ENCODE measurements around the gene FBH1. TPM values are rescaled to one million over a fixed set of nuclear protein-coding genes. Genes with fewer than 3 reads are reported as not detected.

The FBH1 gene
- total and polyA plus RNA-seq, 10 of the 15 experiments (the other 5 are each of a cell fraction or from before 2014, with no cell fraction given), result 6.1 to 67.6 (median 47.2) TPM

- ChIA-PET RAD21 (ENCODE audit: unreplicated experiment) (no interaction called here), SMC1A (ENCODE audit: uncharacterized antibody, unreplicated experiment) (no interaction called here), CTCF (no interaction called here), POLR2A (interaction anchor here (1.8 kb wide), 1 partner anchor 8 kb away, joined by 4 read pairs; the partner anchor contains the start of genes ANKRD16 and FBH1)
- 93% methylated on average over 8 of the region's 8 CpGs for WGBS (ENCODE audit: insufficient coverage, insufficient replicate concordance, low lambda C conversion rate, missing lambda C conversion rate)
- Histone ChIP-seq H3K4me1 (ENCODE audit: control insufficient read depth, insufficient read depth, low read length) (peaks cover 19% of the 10 kb centered on the region), H2AFZ (ENCODE audit: control insufficient read depth, low read depth, low read length) (no peak overlapping the region), H3K9ac (ENCODE audit: control insufficient read depth, insufficient read depth, low read length) (no peak overlapping the region), H3K4me3 (no peak overlapping the region), H3K9me3 (replicated peaks; ENCODE audit: control insufficient read depth, insufficient read depth, low read length) (peaks cover 3% of the 10 kb centered on the region), H3K79me2 (ENCODE audit: control insufficient read depth, insufficient read depth, low read length) (peaks cover 36% of the 10 kb centered on the region), H4K20me1 (ENCODE audit: control insufficient read depth, insufficient read depth) (no peaks in the 10 kb centered on the region; the same call in 1 of the 2 replicates), H3K4me2 (ENCODE audit: control insufficient read depth, insufficient read depth) (no peak overlapping the region), H3K27ac (ENCODE audit: control insufficient read depth, insufficient read depth) (no peak overlapping the region), H3K36me3 (ENCODE audit: control insufficient read depth in 2 of 2, insufficient read depth in 2 of 2, low read length in 1 of 2) (peaks cover 1 to 14% of the 10 kb centered on the region in 2 experiments; a peak in 3 of 4 replicates), H3K27me3 (replicated peaks in 1 of 2; ENCODE audit: control insufficient read depth in 2 of 2, insufficient read depth in 2 of 2, low read length in 1 of 2) (no peaks in the 10 kb centered on the region)
- FAIRE-seq, result no peak
- in situ Hi-C loops (cut with MboI) (no loop called here), intact Hi-C loops (cut with micrococcal nuclease; ENCODE audit: unreplicated experiment) (no loop called here)
- no peak for DNase-seq (ENCODE audit: low read depth, low spot score)
- no peak for ATAC-seq
- no peak for TF ChIP-seq CBX5 (IDR thresholded peaks at IDR 0.05; ENCODE audit: low read depth)
- TF ChIP-seq TCF3 (IDR thresholded peaks at IDR 0.05; ENCODE audit: borderline replicate concordance, insufficient read depth, low read depth, low read length), result no peak
- no peak for TF ChIP-seq NFXL1 (IDR thresholded peaks at IDR 0.05; ENCODE audit: borderline replicate concordance)
- TF ChIP-seq SKIL (IDR thresholded peaks at IDR 0.05; ENCODE audit: low read depth, poor library complexity, severe bottlenecking), result no peak
- no peak for TF ChIP-seq TCF12 (IDR thresholded peaks at IDR 0.05; ENCODE audit: low read depth, low read length)
- no TSS peak for BruUV-seq (replicated peaks)
These were observed 7.5 kb downstream of the FBH1 start for GRCh38 chr10:5897504-5897903.

GRCh38 chr10:5898163-5898562 is 8.1 kb downstream of the FBH1 start:
- in situ Hi-C loops (cut with MboI) (no loop called here), intact Hi-C loops (cut with micrococcal nuclease; ENCODE audit: unreplicated experiment) (no loop called here)
- Histone ChIP-seq H3K9me3 (replicated peaks; ENCODE audit: control insufficient read depth, insufficient read depth, low read length) (peaks cover 3% of the 10 kb centered on the region), H3K4me3 (no peak overlapping the region), H3K27me3 (replicated peaks in 1 of 2; ENCODE audit: control insufficient read depth in 2 of 2, insufficient read depth in 2 of 2, low read length in 1 of 2) (no peaks in the 10 kb centered on the region), H3K4me2 (ENCODE audit: control insufficient read depth, insufficient read depth) (no peak overlapping the region), H3K79me2 (ENCODE audit: control insufficient read depth, insufficient read depth, low read length) (peaks cover 33% of the 10 kb centered on the region), H3K9ac (ENCODE audit: control insufficient read depth, insufficient read depth, low read length) (no peak overlapping the region), H3K4me1 (ENCODE audit: control insufficient read depth, insufficient read depth, low read length) (peaks cover 19% of the 10 kb centered on the region), H3K36me3 (ENCODE audit: control insufficient read depth in 2 of 2, insufficient read depth in 2 of 2, low read length in 1 of 2) (peaks cover 1 to 14% of the 10 kb centered on the region in 2 experiments; a peak in 2 of 4 replicates), H4K20me1 (ENCODE audit: control insufficient read depth, insufficient read depth) (no peaks in the 10 kb centered on the region; the same call in 1 of the 2 replicates), H2AFZ (ENCODE audit: control insufficient read depth, low read depth, low read length) (no peak overlapping the region), H3K27ac (ENCODE audit: control insufficient read depth, insufficient read depth) (no peak overlapping the region)
- FAIRE-seq (no peak), ATAC-seq (no peak), DNase-seq (ENCODE audit: low read depth, low spot score) (no peak)
- WGBS (ENCODE audit: insufficient coverage, insufficient replicate concordance, low lambda C conversion rate, missing lambda C conversion rate), result 89% methylated on average over 7 of the region's 7 CpGs
- ChIA-PET SMC1A (ENCODE audit: uncharacterized antibody, unreplicated experiment) (no interaction called here), CTCF (no interaction called here), POLR2A (interaction anchor here (1.8 kb wide), 1 partner anchor 8 kb away, joined by 4 read pairs; the partner anchor contains the start of genes ANKRD16 and FBH1), RAD21 (ENCODE audit: unreplicated experiment) (no interaction called here)
- no TSS peak for BruUV-seq (replicated peaks)
- TF ChIP-seq STAT3 (IDR thresholded peaks at IDR 0.05; ENCODE audit: low read depth, low read length) (no peak), RAD21 (IDR thresholded peaks at IDR 0.05; ENCODE audit: insufficient read depth, low read depth, low read length) (no peak), PAX8 (IDR thresholded peaks at IDR 0.05) (no peak), CREB1 (IDR thresholded peaks at IDR 0.05; ENCODE audit: low read depth) (no peak), MAX (IDR thresholded peaks at IDR 0.05; ENCODE audit: low read depth, low read length) (no peak), E4F1 (IDR thresholded peaks at IDR 0.05; ENCODE audit: borderline replicate concordance, partially characterized antibody) (no peak), TCF12 (IDR thresholded peaks at IDR 0.05; ENCODE audit: low read depth, low read length) (no peak), NR2F1 (conservative IDR thresholded peaks at IDR 0.05) (no peak), MYB (IDR thresholded peaks at IDR 0.05; ENCODE audit: borderline replicate concordance, low read depth, low read length) (no peak), MEF2B (IDR thresholded peaks at IDR 0.05; ENCODE audit: partially characterized antibody, poor library complexity, severe bottlenecking) (no peak)

All from GM12878 (cell line).